ENCODE measurements around the gene LAMA5. TPM values are rescaled to one million over a fixed set of nuclear protein-coding genes. Genes with fewer than 3 reads are reported as not detected.

Gene LAMA5
- total RNA-seq, 2 donors from 2014 or later: 315 to 369 TPM

DNA sequence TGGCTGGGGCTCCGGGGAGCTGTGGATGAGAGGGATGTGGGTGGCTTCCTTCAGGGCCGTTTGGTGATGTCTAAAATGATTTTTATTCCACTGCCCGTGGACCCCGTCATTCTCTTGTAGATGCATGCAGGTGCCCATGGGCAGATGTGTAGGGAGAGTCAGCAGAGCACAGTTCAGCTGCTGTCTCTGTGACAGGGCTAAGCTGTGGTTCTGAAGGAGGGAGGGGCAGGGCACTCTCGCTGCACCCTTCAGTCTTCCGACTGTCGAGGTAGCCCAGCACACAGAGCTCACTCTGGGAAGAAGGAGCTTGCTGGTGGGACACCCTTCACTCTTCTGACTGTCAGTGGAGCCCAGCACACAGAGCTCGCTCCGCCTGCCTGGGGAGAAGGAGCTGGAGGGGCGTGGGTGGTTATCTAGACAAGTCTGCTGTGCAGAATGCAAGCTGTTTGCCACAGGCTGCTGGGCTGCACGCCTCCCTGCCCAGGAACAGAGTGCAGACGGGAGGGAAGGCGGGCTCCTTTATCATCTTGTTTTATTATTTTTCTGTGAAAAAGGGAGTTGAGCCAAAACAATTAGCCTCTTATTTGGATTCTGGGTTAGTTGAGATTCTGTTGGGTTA is 92.7 kb downstream of the LAMA5 start:
- Histone ChIP-seq H3K4me3 (ENCODE audit: low read length) (no peak overlapping the region), H3K9ac (ENCODE audit: extremely low read depth, low read length, poor library complexity, severe bottlenecking) (no peak overlapping the region), H3K36me3 (ENCODE audit: control insufficient read depth, insufficient read depth, low read length) (peaks cover 42% of the 10 kb centered on the region), H3K27me3 (ENCODE audit: control insufficient read depth, insufficient read depth, low read length, poor library complexity, severe bottlenecking) (no peaks in the 10 kb centered on the region), H3K4me1 (ENCODE audit: control insufficient read depth, insufficient read depth, low read length) (no peaks in the 10 kb centered on the region), H3K27ac (ENCODE audit: low read depth, low read length) (no peak overlapping the region), H3K9me3 (ENCODE audit: control insufficient read depth, low read length) (no peaks in the 10 kb centered on the region)
- no peaks in the 10 kb centered on the region for H3K9me3 Mint-ChIP-seq
- H3K4me1 Mint-ChIP-seq: no peaks in the 10 kb centered on the region
- H3K27ac Mint-ChIP-seq: no peak overlapping the region
- no peak overlapping the region for H3K4me3 Mint-ChIP-seq
- no peak for DNase-seq
- no peaks in the 10 kb centered on the region for H3K27me3 Mint-ChIP-seq (ENCODE audit: insufficient read depth)
- 85 to 92% methylated on average over 6 to 13 of the region's 13 CpGs for WGBS, 2 experiments (ENCODE audit: insufficient coverage in 1 of 2, insufficient read length in 1 of 2)
- H3K36me3 Mint-ChIP-seq (ENCODE audit: low read depth): peaks cover 66% of the 10 kb centered on the region
- TF ChIP-seq, protein P1, sequence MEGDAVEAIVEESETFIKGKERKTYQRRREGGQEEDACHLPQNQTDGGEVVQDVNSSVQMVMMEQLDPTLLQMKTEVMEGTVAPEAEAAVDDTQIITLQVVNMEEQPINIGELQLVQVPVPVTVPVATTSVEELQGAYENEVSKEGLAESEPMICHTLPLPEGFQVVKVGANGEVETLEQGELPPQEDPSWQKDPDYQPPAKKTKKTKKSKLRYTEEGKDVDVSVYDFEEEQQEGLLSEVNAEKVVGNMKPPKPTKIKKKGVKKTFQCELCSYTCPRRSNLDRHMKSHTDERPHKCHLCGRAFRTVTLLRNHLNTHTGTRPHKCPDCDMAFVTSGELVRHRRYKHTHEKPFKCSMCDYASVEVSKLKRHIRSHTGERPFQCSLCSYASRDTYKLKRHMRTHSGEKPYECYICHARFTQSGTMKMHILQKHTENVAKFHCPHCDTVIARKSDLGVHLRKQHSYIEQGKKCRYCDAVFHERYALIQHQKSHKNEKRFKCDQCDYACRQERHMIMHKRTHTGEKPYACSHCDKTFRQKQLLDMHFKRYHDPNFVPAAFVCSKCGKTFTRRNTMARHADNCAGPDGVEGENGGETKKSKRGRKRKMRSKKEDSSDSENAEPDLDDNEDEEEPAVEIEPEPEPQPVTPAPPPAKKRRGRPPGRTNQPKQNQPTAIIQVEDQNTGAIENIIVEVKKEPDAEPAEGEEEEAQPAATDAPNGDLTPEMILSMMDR (conservative IDR thresholded peaks at IDR 0.05): no peak

DNA sequence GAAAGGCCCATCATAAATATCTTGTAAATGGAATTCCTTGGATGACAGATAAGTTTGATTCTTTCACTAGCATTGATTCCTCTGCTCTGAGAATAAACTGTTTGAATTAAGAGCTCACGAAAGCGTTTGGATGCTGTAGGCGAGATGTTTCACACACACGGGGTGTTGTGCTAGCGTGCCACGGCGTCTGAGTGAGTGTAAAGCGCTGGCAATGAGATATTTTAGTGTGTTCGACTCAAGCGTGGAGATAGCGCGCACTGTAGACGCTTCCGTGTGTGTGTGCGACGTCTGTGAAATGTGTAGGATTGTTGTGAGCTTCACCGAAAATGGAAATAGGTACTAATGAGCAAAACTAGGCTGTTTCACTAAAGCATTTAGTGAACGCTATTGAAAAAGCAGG is 93.7 kb downstream of the LAMA5 start:
- H3K27me3 Mint-ChIP-seq (ENCODE audit: insufficient read depth): no peaks in the 10 kb centered on the region
- no peaks in the 10 kb centered on the region for H3K4me1 ChIP-seq (ENCODE audit: control insufficient read depth, insufficient read depth, low read length)
- no peak overlapping the region for H3K27ac ChIP-seq (ENCODE audit: low read depth, low read length)
- H3K4me1 Mint-ChIP-seq: no peaks in the 10 kb centered on the region
- no peak overlapping the region for H3K27ac Mint-ChIP-seq
- H3K9me3 Mint-ChIP-seq: no peaks in the 10 kb centered on the region
- no peaks in the 10 kb centered on the region for H3K9me3 ChIP-seq (ENCODE audit: control insufficient read depth, low read length)
- peaks cover 42% of the 10 kb centered on the region for H3K36me3 ChIP-seq (ENCODE audit: control insufficient read depth, insufficient read depth, low read length)
- no peak overlapping the region for H3K4me3 Mint-ChIP-seq
- H3K36me3 Mint-ChIP-seq (ENCODE audit: low read depth): peaks cover 59% of the 10 kb centered on the region
- no peak overlapping the region for H3K4me3 ChIP-seq (ENCODE audit: low read length)
- DNase-seq: no peak
- TF ChIP-seq, protein P1 (conservative IDR thresholded peaks at IDR 0.05): no peak
- 95 to 97% methylated on average over 18 of the region's 18 CpGs for WGBS, 2 experiments (ENCODE audit: insufficient coverage in 1 of 2, insufficient read length in 1 of 2)
- H3K9ac ChIP-seq (ENCODE audit: extremely low read depth, low read length, poor library complexity, severe bottlenecking): no peak overlapping the region
- no peaks in the 10 kb centered on the region for H3K27me3 ChIP-seq (ENCODE audit: control insufficient read depth, insufficient read depth, low read length, poor library complexity, severe bottlenecking)

DNA sequence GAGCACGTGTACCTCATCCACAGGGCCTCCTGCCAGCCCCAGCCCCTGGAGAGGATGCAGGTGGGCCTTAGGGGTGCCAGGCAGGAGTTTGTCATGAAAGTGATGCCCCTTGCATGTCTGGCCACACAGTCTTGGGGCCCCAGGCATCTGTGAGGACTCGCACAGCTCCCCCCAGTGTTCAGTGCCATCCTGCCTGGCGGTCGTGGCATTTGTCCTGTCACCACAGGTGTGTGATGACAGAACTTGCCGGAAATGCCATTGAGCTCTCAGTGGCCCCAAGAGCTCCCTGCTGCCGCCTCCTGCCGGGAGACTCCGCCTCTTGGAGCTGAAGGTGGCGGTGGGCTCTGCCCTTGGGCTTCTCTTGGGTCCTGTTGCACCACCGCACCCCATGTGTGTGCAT is 94.9 kb downstream of the LAMA5 start:
- Histone ChIP-seq H3K4me1 (ENCODE audit: control insufficient read depth, insufficient read depth, low read length) (no peaks in the 10 kb centered on the region), H3K27ac (ENCODE audit: low read depth, low read length) (no peak overlapping the region), H3K9me3 (ENCODE audit: control insufficient read depth, low read length) (no peaks in the 10 kb centered on the region), H3K4me3 (ENCODE audit: low read length) (no peak overlapping the region), H3K9ac (ENCODE audit: extremely low read depth, low read length, poor library complexity, severe bottlenecking) (no peak overlapping the region), H3K36me3 (ENCODE audit: control insufficient read depth, insufficient read depth, low read length) (peaks cover 45% of the 10 kb centered on the region), H3K27me3 (ENCODE audit: control insufficient read depth, insufficient read depth, low read length, poor library complexity, severe bottlenecking) (no peaks in the 10 kb centered on the region)
- Mint-ChIP-seq H3K4me1 (no peaks in the 10 kb centered on the region), H3K27ac (no peak overlapping the region), H3K27me3 (ENCODE audit: insufficient read depth) (no peaks in the 10 kb centered on the region), H3K4me3 (no peak overlapping the region), H3K36me3 (ENCODE audit: low read depth) (peaks cover 55% of the 10 kb centered on the region), H3K9me3 (no peaks in the 10 kb centered on the region)
- WGBS, 2 experiments (ENCODE audit: insufficient coverage in 1 of 2, insufficient read length in 1 of 2): 91 to 93% methylated on average over 5 to 10 of the region's 10 CpGs
- TF ChIP-seq, protein P1 (conservative IDR thresholded peaks at IDR 0.05): no peak
- DNase-seq: peak; percentile 56

All from endodermal cell (in vitro differentiated cells).